Measurements from ENCODE around the gene ADAP1. TPM values are rescaled to one million over a fixed set of nuclear protein-coding genes. Genes with fewer than 3 reads are reported as not detected.

Gene ADAP1
- total and polyA plus RNA-seq, 2 of the 13 experiments (the other 11 are each of a cell fraction or from before 2014, with no cell fraction given): 10.5 to 24.6 TPM

DNA sequence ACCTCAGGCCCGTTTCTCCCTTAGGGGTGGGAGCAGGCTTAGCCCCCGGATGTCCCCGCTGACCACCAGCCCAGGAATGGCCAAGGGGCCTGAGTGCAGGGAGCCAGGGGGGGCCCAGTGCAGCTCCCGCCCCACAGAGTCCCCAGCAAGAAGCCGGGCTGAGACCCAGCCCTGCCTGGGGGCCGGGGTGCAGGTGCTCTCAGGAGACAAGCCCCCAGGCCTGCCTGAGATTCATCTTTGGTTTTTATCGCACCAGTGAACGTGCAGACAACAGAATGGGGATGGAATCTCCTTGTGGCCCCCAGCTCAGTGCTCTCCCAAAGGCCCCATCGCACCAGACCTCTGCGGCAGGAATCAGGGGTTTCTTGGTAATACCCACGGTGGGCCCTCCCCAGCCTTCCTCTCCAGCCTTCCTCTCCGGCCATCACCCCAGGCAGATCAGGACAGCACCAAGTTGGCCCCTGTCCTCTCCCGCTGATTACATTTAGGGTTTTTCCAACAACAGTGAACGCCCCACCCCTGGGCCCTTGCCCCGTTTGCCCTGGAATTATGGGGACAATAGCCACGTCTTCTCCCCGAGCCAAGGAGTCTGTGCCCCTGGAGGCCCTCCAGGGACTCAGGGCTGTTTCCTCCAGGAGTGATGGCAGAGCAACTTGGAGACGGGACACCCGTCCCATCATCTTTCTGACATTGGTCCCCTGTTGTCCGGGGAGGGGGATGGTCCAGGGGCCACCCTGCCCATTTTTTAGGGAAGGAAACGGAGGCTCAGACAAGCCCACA is 22.4 kb downstream of the ADAP1 start (continued):
- no peak for TF ChIP-seq SIN3A (IDR thresholded peaks at IDR 0.05; ENCODE audit: borderline replicate concordance, low read depth, low read length)
- TF ChIP-seq, protein P1, sequence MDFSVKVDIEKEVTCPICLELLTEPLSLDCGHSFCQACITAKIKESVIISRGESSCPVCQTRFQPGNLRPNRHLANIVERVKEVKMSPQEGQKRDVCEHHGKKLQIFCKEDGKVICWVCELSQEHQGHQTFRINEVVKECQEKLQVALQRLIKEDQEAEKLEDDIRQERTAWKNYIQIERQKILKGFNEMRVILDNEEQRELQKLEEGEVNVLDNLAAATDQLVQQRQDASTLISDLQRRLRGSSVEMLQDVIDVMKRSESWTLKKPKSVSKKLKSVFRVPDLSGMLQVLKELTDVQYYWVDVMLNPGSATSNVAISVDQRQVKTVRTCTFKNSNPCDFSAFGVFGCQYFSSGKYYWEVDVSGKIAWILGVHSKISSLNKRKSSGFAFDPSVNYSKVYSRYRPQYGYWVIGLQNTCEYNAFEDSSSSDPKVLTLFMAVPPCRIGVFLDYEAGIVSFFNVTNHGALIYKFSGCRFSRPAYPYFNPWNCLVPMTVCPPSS (IDR thresholded peaks at IDR 0.05): no peak
- TF ChIP-seq BHLHE40 (IDR thresholded peaks at IDR 0.05; ENCODE audit: low read length): no peak
- no peak for TF ChIP-seq AKAP8 (CRISPR knock-in tag; IDR thresholded peaks at IDR 0.05)
- no peak for TF ChIP-seq ZNF629 (CRISPR knock-in tag; conservative IDR thresholded peaks at IDR 0.05)
- no peak for TF ChIP-seq ZNF343 (CRISPR knock-in tag; IDR thresholded peaks at IDR 0.05)
- no peak for TF ChIP-seq MYNN (CRISPR knock-in tag; IDR thresholded peaks at IDR 0.05; ENCODE audit: low read depth)
- TF ChIP-seq, protein P2, sequence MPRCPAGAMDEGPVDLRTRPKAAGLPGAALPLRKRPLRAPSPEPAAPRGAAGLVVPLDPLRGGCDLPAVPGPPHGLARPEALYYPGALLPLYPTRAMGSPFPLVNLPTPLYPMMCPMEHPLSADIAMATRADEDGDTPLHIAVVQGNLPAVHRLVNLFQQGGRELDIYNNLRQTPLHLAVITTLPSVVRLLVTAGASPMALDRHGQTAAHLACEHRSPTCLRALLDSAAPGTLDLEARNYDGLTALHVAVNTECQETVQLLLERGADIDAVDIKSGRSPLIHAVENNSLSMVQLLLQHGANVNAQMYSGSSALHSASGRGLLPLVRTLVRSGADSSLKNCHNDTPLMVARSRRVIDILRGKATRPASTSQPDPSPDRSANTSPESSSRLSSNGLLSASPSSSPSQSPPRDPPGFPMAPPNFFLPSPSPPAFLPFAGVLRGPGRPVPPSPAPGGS (CRISPR knock-in tag; IDR thresholded peaks at IDR 0.05): no peak

DNA sequence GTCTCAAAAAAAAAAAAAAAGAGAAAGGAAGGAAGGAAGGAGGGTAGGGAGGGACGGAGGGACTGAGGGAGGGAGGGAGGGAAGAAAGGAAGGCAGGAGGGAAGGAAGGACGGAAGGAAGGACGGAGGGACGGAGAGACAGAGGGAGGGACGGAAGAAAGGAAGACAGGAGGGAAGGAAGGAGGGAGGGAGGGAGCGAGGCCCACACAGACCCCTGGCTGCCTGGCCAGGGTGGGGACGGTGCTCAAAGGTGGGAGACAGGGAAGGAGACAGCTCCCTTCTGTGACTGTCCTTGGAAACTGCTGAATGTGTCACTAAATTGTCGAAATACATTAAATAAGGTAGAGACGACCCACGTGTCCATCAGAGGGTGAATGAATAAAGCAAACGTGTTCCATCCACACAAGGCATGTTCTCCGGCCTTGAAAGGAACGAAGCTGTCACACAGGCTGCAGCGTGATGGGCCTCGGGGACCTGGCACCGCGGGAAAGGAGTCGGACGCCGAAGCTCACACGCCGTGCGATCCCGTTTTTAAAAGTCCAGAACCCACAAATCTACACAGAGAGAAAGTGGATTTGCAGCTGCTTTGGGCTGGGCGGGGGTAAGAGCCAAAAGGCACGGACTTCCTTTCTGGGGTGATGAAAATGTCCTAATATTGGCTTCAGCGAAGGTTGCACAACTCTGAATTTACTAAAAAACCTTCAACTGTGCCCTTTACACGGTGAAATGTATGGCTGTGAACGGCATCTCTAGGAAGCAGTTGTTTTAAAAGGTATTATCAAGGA is 23.3 kb downstream of the ADAP1 start:
- H2AFZ ChIP-seq (ENCODE audit: low read length): no peak overlapping the region
- no peaks in the 10 kb centered on the region for H4K20me1 ChIP-seq (ENCODE audit: insufficient read depth, low read length)
- H3K79me2 ChIP-seq (ENCODE audit: insufficient read depth, low read length): no peaks in the 10 kb centered on the region
- ATAC-seq (no peak), FAIRE-seq (peak; percentile 28), DNase-seq (ENCODE audit: low spot score) (no peak)
- H3K27ac ChIP-seq (ENCODE audit: extremely low read length, insufficient read depth, low read length): no peak overlapping the region
- H3K9me3 ChIP-seq (ENCODE audit: low read length): no peaks in the 10 kb centered on the region
- no peaks in the 10 kb centered on the region for H3K27me3 ChIP-seq (ENCODE audit: control insufficient read depth in 1 of 2, insufficient read depth in 2 of 2, low read length in 2 of 2)
- intact Hi-C loops (cut with micrococcal nuclease; ENCODE audit: unreplicated experiment): no loop called here
- H3K4me1 ChIP-seq (ENCODE audit: insufficient read depth, low read length): peaks cover 55% of the 10 kb centered on the region
- no peak overlapping the region for H3K4me2 ChIP-seq (ENCODE audit: low read depth, low read length)
- no peak overlapping the region for H3K4me3 ChIP-seq (replicated peaks in 1 of 3; ENCODE audit: insufficient read depth in 1 of 3, low read depth in 2 of 3, low read length in 3 of 3)
- ChIA-PET POLR2A (interaction anchor here (1.0 to 1.5 kb wide), 2 partner anchors 27 to 46 kb away, joined by 3 to 4 read pairs; no protein-coding TSS in a partner anchor), CTCF (ENCODE audit: low intra/inter-chr PET ratio, low total read pairs) (no interaction called here)
- in situ Hi-C loops (cut with HindIII; ENCODE audit: extremely low pct_ligation_motif_present, low pct_unique_long_range_greater_than_20kb): no loop called here
- BruUV-seq (replicated peaks): no TSS peak
- 76% methylated on average over 29 of the region's 29 CpGs for WGBS (ENCODE audit: low lambda C conversion rate)
- no peaks in the 10 kb centered on the region for H3K36me3 ChIP-seq (replicated peaks in 1 of 2; ENCODE audit: control insufficient read depth in 1 of 2, insufficient read depth in 2 of 2, low read length in 2 of 2)
- no peak overlapping the region for H3K9ac ChIP-seq (ENCODE audit: insufficient read depth, low read depth, low read length)
- peak; percentile 74 for TF ChIP-seq CEBPB (IDR thresholded peaks at IDR 0.05; ENCODE audit: borderline replicate concordance, low read depth, low read length)
- TF ChIP-seq, protein P3, sequence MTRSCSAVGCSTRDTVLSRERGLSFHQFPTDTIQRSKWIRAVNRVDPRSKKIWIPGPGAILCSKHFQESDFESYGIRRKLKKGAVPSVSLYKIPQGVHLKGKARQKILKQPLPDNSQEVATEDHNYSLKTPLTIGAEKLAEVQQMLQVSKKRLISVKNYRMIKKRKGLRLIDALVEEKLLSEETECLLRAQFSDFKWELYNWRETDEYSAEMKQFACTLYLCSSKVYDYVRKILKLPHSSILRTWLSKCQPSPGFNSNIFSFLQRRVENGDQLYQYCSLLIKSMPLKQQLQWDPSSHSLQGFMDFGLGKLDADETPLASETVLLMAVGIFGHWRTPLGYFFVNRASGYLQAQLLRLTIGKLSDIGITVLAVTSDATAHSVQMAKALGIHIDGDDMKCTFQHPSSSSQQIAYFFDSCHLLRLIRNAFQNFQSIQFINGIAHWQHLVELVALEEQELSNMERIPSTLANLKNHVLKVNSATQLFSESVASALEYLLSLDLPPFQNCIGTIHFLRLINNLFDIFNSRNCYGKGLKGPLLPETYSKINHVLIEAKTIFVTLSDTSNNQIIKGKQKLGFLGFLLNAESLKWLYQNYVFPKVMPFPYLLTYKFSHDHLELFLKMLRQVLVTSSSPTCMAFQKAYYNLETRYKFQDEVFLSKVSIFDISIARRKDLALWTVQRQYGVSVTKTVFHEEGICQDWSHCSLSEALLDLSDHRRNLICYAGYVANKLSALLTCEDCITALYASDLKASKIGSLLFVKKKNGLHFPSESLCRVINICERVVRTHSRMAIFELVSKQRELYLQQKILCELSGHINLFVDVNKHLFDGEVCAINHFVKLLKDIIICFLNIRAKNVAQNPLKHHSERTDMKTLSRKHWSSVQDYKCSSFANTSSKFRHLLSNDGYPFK (CRISPR knock-in tag; IDR thresholded peaks at IDR 0.05; ENCODE audit: borderline replicate concordance): no peak
- peak; percentile 46; the same call in 1 of the 2 replicates for TF ChIP-seq CEBPG (CRISPR knock-in tag; IDR thresholded peaks at IDR 0.05)
- no peak for TF ChIP-seq LCORL (IDR thresholded peaks at IDR 0.05)
- no peak for TF ChIP-seq LCORL (CRISPR knock-in tag; IDR thresholded peaks at IDR 0.05)
- TF ChIP-seq ZNF44 (CRISPR knock-in tag; IDR thresholded peaks at IDR 0.05): no peak
